AG10803 (cell line): Measurements from ENCODE around the gene CACNA1C.
A peak's percentile ranks its signal among the peaks of the same experiment; 100 is the strongest.

Source experiments
- DNase-seq: peaks from one replicate; pipeline ENCODE4 v3.0.0; 2010; ENCODE audit warnings: low read depth
- H3K4me3 ChIP-seq: 2 replicates; pipeline ENCODE4 v1.5.1; 2011; ENCODE audit warnings: mild to moderate bottlenecking, low read length, control low read depth
- CTCF ChIP-seq: conservative IDR thresholded peaks from 2 replicates; pipeline ENCODE4 v1.5.1; 2011; ENCODE audit warnings: mild to moderate bottlenecking, low read length, control low read depth, inconsistent platforms

CACNA1C gene

GRCh38 chr12:2052826-2053678, at the start of gene CACNA1C:
Gene CACNA1C, plus strand, starts transcription at chr12:2052987. Its CDS starts 576 bp downstream, at chr12:2053563.
- DNase-seq = peak; percentile 69
- H3K4me3 ChIP-seq = peak within 1 kb of the TSS; percentile 89
- TF ChIP-seq CTCF = peak; percentile 36; the same call in 1 of the 2 replicates

- peak overlapping the region; percentile 88 for H3K4me3 ChIP-seq
- no peak for TF ChIP-seq CTCF
- peak; percentile 23 for DNase-seq
These were observed 49.1 kb upstream of the CACNA1C start for GRCh38 chr12:2003676-2004112.

- H3K4me3 ChIP-seq = peak within 1 kb of the TSS; percentile 88
- DNase-seq = peak; percentile 98
- TF ChIP-seq CTCF = no peak
These were observed 48.5 kb upstream of the CACNA1C start, which contains the start of gene DCP1B for GRCh38 chr12:2004113-2004929. Gene DCP1B, minus strand, starts transcription at chr12:2004457. Its CDS starts 26 bp downstream, at chr12:2004431.

- no peak for TF ChIP-seq CTCF
- DNase-seq = no peak
These were observed 44.1 kb upstream of the CACNA1C start for GRCh38 chr12:2008677-2009076.

GRCh38 chr12:2009623-2010022, 43.2 kb upstream of the CACNA1C start:
- H3K4me3 ChIP-seq = no peak overlapping the region
- TF ChIP-seq CTCF = no peak
- DNase-seq = no peak

More at GRCh38 chr12:2008677-2009076, 44.1 kb upstream of the CACNA1C start:
- no peak overlapping the region for H3K4me3 ChIP-seq

GRCh38 chr12:2011643-2012607, 40.9 kb upstream of the CACNA1C start:
- no peak overlapping the region for H3K4me3 ChIP-seq
- no peak for DNase-seq
- TF ChIP-seq CTCF = no peak
